ENCODE measurements around the gene MAP6.

Gene MAP6

DNA sequence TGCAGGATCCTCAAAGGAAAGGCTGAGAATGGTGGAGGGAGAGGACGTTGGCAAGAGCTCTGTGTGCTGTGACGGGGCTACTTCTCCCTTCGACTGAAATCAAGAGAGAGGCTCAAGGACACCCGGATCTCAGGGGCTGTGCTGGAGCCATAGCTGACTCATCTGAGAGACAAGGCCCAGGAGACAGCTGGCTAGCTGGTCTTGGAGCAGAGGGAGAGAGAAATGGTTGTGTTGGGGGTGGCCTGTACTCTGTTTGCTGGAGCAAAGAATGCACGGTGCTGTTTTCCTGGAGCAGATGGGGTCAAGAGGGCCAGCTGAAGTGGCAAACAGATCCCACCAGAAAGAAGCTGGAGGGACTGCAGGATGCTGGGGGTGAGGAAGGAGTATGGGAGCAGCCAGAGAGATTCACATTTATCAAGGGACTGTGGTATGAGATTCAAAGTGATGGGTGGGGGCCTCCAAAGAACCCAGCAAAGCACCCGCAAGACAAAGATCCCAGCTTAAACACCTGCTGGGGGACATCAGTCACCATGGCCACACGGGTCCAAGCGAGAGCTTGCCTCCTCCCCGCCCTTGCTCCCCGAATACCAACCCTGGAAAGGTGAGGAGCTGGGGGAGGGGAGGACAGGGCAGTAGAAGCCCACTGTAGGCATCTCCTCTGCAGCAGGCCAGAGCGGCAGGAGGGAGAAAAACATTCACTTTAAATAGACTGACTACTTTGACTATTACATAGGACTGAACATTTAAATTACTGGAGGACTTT, 40.8 kb downstream of the MAP6 start:
- peak; percentile 52 for DNase-seq

DNA sequence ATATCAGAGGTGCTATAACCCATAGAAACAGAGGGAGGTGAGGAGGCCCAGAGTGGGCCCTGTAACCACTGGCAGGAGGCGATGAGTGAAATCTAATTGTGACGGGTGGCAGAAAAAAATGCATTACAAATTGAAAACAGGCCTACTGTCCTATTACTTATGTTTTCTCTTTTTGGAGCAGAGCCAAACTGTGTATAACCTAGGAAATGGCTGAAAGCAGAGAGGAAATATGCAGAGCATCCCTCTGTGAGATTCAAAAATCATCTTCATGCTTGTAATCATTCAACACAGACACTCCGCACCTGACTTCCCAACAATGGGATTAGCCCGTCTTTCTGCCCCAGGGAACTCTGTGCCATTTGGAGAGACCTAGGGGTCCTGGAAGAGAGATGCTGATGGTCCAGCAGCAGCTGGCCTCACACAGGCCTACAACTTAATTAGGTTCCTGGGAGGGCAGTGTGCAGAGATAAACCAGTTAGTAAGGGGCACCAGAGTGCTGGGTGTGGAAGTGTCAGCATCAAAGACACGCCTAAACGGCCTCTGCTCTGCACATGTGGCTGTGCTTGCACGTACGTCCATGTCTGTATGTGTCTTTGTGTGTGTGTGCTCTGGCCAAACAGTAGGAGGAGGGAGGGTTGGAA, 41.8 kb downstream of the MAP6 start:
- peak; percentile 70 for DNase-seq

DNA sequence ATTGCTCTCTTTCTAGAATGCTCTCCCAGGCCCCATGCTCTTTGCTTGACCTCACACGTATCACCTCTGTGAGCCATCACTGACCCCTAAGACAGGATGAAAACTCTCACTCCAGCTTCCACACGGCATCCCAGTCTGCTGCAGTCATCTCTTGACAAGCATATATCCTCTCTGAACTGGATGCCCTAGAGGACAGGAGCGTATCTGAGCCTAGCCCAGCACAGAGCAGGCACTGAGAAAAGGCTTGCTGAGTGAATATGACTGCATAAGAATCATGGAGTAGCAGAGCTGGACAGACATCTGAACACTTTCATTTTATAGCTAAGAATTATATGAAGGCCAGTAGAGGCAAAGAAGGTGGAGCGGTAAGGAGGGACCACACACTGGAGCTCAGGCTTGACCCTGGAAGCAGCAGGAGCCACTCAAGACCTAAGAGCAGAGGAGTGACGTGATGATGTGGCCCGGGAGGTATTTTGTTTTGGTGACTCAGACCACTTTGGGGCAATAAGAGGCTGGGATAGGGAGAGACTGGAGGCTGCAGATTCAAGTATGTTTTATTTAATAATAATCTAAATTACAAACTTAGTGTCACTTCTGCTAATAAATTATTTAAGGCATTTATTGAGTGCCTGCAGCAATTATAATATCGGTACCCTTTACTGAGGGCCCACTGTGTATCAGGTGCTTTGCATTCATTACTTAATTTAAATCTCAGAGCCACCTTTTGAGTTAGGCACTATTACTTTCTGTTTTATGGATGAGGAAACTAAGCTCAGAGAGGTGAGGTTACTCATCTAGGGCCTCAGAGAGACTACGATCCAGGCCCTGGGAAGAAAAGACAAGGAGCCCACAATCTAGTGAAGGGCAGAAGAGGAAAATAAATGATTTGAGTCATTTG, 42.6 kb downstream of the MAP6 start:
- peak; percentile 35 for DNase-seq

GRCh38 chr11:75625021-75625420, 43.8 kb downstream of the MAP6 start:
- DNase-seq, result peak; percentile 78

DNA sequence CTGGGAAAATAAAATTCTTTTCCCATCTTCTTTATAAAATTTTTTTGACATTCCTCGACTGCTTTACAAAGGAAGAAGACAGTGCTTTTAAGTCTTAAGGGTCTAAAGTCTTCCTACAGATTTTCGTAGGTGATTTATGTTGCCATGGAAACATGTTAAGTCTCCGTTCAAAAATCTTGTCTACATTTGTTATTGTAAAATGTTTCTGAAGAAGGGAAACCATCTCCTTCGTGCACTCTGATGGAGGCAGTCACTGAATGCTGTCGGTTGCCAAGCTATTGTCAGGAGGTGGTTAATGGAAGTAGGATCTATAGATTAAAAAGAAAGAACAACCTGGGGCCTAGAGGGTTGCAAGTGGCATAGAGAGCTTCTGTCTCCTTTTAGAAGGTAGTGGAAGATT, 52.6 kb downstream of the MAP6 start:
- no peak for DNase-seq

GRCh38 chr11:75615751-75616150, 53.1 kb downstream of the MAP6 start:
- no peak for DNase-seq

GRCh38 chr11:75611823-75612222, 57.0 kb downstream of the MAP6 start:
- DNase-seq, result no peak

DNA sequence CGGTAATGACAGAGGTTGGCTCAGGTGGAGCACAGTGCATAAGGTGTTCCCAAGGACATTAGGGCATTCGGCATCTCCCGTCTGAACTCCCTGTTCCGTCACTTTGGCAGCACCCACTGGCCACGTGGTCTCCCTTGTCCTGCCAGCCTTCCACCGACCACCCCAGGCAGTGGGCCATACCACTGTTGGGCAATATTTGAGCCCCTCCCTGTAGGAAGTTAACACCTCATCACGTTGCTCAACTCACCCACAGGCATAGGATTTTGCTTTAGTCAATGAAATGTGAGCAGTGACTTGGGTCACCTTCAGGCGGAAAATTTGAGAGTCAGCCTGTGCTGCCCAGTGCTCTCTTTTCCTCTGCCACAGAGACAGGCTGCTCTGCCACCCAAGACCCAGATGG, 62.7 kb downstream of the MAP6 start:
- no peak for DNase-seq

GRCh38 chr11:75603791-75604736, 64.8 kb downstream of the MAP6 start:
- no peak for DNase-seq

DNA sequence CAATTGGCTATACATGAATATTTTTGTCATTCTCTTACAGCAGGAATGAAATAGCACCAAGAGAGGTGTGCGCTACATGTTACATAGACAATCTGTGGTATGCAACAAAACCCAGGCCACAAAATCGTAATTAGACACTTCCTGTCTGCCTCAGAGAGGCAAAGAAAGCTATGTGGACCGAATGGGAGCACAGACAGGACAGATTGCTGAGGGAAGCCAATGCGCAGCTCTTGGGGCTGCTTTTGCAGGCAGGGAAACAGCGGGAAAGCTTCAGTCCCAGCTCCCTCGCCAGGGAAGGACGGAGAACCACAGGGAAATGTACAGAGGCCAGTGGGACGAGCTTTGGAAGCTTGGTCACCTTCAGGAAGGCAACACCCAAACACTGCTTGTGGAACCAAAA, 65.9 kb downstream of the MAP6 start:
- DNase-seq, result no peak

GRCh38 chr11:75601494-75601893, 67.3 kb downstream of the MAP6 start:
- DNase-seq, result no peak

- DNase-seq, result no peak
Observed at GRCh38 chr11:75600356-75600755, 68.5 kb downstream of the MAP6 start.

- DNase-seq, result no peak
Observed at GRCh38 chr11:75598900-75599299, 69.9 kb downstream of the MAP6 start.

DNA sequence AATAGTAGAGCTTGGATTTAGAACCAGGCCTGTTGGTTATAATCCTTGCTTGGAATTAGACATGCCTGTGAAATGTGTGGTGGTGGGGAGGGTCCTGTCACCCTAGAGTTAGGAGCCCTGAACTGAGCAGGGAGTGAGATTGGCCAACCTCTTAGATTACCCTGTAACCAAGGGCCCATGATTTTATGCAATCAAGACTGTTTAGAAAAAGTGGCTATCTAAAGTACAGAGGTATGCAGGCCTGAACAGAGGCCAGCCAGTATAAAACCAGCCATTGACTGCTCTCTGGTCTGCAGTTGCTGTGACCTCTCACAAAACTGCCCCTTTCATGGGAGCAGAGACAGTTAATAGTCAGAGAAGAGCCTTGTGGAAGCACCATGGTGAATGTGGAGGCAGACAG, 70.6 kb downstream of the MAP6 start:
- no peak for DNase-seq

DNA sequence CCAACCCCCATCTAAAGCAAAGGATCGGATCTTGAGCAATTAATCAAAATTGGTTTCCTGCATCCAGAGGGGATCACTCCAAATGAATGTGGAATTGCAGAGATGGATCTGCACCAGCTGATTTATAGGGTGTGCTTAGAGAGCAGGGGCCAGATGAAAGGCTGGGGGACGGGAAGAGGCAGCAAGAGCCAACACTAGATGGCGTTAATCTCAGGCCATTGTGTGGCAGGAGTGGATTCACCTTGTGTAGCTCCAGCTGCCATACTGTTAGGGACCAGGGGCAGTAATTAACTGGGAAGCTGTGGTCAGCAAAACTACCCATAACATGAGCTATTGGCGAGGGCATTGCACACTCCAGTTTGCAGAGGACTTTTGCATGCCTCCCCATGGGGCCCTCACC, 71.2 kb downstream of the MAP6 start:
- DNase-seq, result peak; percentile 68

DNA sequence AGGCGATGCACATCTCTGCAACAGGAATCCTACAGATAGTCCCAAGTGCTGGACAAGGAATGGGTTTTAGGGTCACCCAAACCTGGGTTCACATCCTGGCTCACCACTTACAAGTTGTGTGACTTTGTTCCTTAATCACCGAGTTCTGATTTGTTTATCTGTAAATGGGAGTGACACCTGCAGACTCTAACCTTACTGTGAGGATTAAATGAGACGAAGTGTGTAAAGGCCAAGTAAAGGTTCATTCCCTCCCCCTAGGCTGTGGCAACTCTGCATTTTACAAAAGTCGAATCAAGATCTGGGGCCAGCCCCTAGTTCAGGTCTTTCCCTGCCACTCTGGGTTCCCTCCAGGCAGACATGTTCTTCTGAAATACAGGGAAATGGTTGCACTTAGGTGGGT, 71.9 kb downstream of the MAP6 start:
- no peak for DNase-seq

- no peak for DNase-seq
Observed at GRCh38 chr11:75595429-75595828, 73.4 kb downstream of the MAP6 start.

DNA sequence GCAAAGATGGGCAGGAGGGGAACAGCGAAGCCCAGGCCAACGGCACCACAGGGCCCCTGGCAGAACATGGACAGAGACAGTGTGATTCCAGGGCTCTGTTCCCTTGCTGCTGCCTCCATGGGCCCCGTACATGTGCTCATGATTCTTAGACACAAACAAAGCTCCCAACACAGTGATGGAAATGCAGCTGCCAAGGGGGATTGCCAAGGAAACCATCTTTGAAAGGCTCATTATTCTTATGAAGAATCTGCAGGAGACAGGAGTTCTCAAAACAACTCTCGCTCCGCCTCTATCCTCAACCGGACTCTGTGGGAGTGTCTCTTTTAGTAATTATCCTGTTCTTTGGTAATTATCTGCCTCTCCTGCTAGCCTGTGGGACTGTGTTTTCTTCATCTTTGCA, 74.6 kb downstream of the MAP6 start:
- no peak for DNase-seq

DNA sequence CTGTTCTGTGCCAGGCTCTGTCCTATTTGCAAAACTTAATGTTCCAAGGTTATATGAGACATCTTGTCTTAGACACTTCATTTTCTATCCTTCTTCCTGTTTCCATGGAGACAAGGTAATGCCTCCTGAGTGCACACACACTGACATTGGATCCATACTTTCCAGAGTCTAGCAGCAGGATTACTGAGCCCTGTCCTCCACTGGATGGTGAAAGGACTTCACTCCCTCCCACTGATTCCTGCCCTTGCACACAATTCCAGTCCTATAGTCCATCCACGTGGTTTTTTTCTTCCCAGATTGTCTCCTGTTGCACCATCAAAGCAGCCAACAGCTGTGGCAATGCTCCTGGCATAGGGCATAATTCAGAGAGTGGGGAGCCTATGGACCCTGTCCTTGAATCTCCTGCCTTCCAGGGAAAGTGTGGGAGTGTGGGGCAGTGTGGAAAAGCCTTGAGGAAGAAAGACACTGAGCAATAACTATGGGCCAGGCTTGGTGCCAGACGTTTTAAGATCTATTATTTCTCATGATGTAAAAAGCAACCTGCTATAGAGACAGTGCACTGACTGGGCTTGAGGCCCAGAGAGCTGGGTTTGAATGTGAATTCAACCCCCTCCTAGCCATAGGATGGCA, 75.4 kb downstream of the MAP6 start:
- DNase-seq, result no peak

DNA sequence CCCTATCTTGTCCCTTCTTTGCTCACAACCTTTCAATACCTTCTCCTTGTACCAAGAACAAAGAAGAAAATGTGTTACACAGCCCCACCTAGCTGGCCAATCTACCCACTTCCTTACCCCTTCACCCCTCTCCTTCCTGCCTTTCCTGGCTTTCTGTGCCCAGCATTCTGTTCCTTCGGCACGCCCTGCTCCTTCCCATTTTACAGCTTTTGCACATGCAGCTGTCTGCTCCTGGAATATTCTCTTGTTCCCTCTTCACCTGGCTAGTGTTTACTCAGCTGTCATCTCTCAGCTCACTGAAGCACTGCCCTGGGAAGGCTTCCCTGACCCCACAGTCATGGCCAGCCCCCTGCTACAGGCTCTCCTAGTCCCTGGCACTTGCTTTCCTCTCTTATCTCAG, 76.1 kb downstream of the MAP6 start:
- DNase-seq, result no peak

DNA sequence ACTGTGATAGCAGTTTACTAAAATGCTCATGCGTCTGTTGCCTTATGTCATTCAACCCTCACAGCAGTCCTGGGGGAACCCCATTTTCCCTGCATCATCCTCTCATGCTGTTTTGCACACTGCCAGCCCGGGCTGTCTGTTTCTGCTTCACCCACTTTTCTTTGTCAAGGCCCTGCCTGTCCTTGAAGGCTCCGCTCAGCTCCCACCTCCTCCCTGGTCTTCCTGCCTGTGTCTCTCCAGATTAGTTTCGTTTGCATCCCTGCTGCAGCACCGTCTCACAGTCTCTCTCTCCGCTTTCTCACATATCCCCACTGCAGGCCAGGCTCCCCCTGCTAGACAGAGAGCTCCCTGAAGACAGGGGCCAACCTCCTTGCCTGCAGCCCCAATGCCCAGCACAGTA, 76.9 kb downstream of the MAP6 start:
- DNase-seq, result no peak

DNA sequence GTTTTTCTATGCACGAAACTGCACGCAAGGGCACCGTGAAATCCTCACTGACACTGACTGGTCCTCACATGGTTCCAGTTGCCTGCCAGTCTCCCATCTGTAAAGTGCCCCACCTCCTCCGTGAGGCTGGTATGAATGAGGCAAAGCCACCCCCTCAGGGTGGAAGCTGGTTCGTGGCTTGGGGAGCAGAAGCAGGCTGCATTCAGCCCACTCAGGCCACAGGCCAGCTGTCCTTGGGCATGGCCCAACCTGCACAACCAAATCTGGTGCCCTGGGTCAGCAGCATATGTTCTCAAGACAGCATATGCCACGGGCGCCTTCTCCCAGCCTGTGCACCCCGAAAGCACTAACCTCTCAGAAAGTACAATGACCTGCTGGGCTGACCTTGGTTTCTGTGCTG, 77.5 kb downstream of the MAP6 start:
- no peak for DNase-seq

Data from retina (tissue), 1 donor.